ENCODE data around the gene MBOAT2. TPM values are rescaled to one million over a fixed set of nuclear protein-coding genes. Genes with fewer than 3 reads are reported as not detected.
"Not testable (repeated sequence)": the region's sequence is repeated elsewhere in the genome, so short reads cannot be mapped to it uniquely, and the experiment has no call there.

Gene MBOAT2
- polyA plus RNA-seq, 1 donor: 20.7 TPM

DNA sequence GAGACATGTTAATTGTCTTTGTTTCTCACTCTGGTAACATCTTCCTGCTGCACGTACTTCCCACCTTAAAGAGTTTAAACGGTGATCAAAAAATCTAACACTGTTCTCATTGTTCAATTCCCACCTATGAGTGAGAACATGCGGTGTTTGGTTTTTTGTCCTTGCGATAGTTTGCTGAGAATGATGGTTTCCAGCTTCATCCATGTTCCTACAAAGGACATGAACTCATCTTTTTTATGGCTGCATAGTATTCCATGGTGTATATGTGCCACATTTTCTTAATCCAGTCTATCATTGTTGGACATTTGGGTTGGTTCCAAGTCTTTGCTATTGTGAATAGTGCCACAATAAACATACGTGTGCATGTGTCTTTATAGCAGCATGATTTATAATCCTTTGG is 73.3 kb downstream of the MBOAT2 start:
- not testable (repeated sequence) for H3K9me3 ChIP-seq (ENCODE audit: control insufficient read depth, low read depth, low read length)
- 50% methylated on average over 2 of the region's 5 CpGs for WGBS (ENCODE audit: insufficient coverage, low lambda C conversion rate)

DNA sequence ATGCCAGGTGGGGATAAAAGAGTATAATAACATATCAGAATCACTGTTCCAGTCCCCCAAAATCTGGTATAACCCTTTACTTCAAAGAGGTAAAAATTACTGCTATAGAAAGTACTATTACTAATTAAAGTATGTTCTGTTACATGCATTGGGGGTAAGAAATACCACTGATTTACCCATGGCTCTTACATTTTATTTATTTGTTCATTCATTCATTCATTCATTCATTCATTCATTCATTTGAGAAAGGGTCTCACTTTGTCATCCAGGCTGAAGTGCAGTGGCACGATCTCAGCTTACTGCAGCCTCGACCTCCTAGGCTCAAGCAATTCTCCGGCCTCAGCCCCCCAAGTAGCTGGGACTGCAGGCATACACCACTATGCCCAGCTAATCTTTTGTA is 74.4 kb downstream of the MBOAT2 start:
- Histone ChIP-seq H3K27me3 (ENCODE audit: control insufficient read depth, insufficient read depth, low read length) (no peaks in the 10 kb centered on the region), H3K36me3 (ENCODE audit: control insufficient read depth, insufficient read depth, low read length) (no peaks in the 10 kb centered on the region), H3K4me3 (ENCODE audit: low read length) (no peak overlapping the region), H3K27ac (ENCODE audit: low read length) (no peak overlapping the region), H3K4me1 (ENCODE audit: control insufficient read depth, insufficient read depth, low read length) (no peaks in the 10 kb centered on the region), H3K9me3 (ENCODE audit: control insufficient read depth, low read depth, low read length) (no peaks in the 10 kb centered on the region)
- no CpG with 5 or more reads among the region's 3 CpGs for WGBS (ENCODE audit: insufficient coverage, low lambda C conversion rate)
- DNase-seq: no peak

More for the DNA sequence above, 73.3 kb downstream of the MBOAT2 start:
- H3K4me3 ChIP-seq (ENCODE audit: low read length); H3K27ac ChIP-seq (ENCODE audit: low read length); DNase-seq; H3K36me3 ChIP-seq (ENCODE audit: control insufficient read depth, insufficient read depth, low read length); H3K27me3 ChIP-seq (ENCODE audit: control insufficient read depth, insufficient read depth, low read length); H3K4me1 ChIP-seq (ENCODE audit: control insufficient read depth, insufficient read depth, low read length): not testable (repeated sequence)

DNA sequence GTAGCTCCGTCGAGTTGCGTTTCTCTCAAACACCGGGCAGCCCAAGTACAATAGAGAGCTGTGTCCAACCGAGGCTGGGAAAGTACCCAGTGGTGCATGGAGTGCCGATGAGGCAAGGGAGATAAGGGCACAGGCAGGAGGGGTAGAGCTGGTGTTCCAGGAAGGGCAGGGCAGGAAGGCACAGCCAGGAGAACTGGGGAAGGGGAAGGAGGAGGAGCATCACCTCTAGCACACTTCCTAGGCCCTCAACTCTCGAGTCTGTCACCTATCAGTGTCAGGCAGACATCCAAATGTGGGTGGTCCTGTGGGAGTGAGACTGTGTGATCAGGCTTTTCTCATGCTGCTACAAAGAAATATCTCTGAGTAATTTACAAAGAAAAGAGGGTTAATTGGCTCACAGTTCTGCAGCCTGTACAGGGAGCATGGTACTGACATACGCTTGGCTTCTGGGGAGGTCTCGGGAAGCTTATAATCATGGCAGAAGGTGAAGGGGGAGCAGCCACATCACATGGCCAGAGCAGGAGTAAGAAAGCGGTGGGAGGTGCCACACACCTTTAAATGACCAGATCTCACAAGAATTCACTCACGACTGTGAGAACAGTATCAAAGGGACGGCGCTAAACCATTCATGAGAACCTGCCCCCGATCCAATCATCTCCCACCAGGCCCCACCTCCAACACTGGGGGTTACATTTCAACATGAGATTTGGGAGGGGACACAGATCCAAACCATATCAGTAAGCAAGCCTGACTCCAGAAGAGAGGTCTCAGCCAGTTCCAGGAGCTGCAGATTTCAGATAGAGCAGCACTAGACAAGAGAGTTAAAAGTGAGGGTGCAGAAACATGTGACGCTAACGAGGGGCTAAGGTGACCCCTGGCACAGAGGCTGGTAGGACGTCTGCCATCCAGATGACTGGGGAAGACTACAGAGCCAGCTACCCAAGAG is 75.7 kb downstream of the MBOAT2 start:
- no peak overlapping the region for H3K4me3 ChIP-seq (ENCODE audit: low read length)
- H3K4me1 ChIP-seq (ENCODE audit: control insufficient read depth, insufficient read depth, low read length): no peaks in the 10 kb centered on the region
- DNase-seq: no peak
- no peaks in the 10 kb centered on the region for H3K36me3 ChIP-seq (ENCODE audit: control insufficient read depth, insufficient read depth, low read length)
- no peaks in the 10 kb centered on the region for H3K27me3 ChIP-seq (ENCODE audit: control insufficient read depth, insufficient read depth, low read length)
- H3K27ac ChIP-seq (ENCODE audit: low read length): no peak overlapping the region
- 83% methylated on average over 1 of the region's 17 CpGs for WGBS (ENCODE audit: insufficient coverage, low lambda C conversion rate)
- H3K9me3 ChIP-seq (ENCODE audit: control insufficient read depth, low read depth, low read length): no peaks in the 10 kb centered on the region

DNA sequence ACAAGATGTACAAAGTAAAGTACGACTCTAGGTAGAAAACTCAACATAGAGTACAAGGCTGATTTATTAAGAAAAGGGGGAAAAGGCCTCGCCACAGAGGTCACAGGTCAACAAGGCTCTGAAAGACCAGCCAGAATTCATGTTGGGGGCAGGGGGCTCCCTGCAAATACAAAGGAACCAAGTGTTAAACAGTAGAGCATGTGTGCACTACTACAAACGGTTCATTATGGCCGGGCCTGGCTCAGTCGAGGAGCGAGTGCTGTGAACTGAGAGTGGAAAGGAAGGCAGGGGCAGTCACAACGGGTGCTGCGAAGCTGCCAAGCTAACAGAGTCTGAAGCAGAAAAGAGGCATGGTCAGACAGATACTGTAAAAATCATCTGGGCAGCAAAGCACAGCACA is 77.1 kb downstream of the MBOAT2 start:
- 89% methylated on average over 5 of the region's 8 CpGs for WGBS (ENCODE audit: insufficient coverage, low lambda C conversion rate)
- no peaks in the 10 kb centered on the region for H3K27me3 ChIP-seq (ENCODE audit: control insufficient read depth, insufficient read depth, low read length)
- no peaks in the 10 kb centered on the region for H3K9me3 ChIP-seq (ENCODE audit: control insufficient read depth, low read depth, low read length)
- H3K36me3 ChIP-seq (ENCODE audit: control insufficient read depth, insufficient read depth, low read length): no peaks in the 10 kb centered on the region
- H3K4me1 ChIP-seq (ENCODE audit: control insufficient read depth, insufficient read depth, low read length): no peaks in the 10 kb centered on the region
- DNase-seq: peak in 1 of 2 donors; percentile 16
- no peak overlapping the region for H3K4me3 ChIP-seq (ENCODE audit: low read length)
- H3K27ac ChIP-seq (ENCODE audit: low read length): no peak overlapping the region

DNA sequence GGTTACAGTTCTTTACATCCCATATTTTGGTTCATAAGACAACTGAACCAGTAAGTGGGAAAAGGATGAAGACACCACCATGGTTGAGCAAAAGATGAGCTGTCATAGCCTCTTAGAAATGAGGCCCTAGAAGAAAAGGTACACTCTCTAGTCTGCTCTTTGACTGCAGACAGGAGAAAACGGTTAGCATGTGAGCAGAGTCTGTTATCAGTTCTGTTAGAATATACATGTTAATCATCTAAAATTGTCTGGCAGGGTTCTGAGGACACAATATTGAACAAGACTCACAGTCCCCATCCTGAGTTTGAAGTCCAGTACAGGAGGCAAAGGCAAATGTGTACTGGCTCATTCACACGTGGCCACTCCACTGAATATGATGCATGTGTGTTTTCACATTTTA is 78.1 kb downstream of the MBOAT2 start:
- Histone ChIP-seq H3K4me3 (ENCODE audit: low read length) (no peak overlapping the region), H3K9me3 (ENCODE audit: control insufficient read depth, low read depth, low read length) (no peaks in the 10 kb centered on the region), H3K36me3 (ENCODE audit: control insufficient read depth, insufficient read depth, low read length) (no peaks in the 10 kb centered on the region), H3K27ac (ENCODE audit: low read length) (no peak overlapping the region), H3K27me3 (ENCODE audit: control insufficient read depth, insufficient read depth, low read length) (no peaks in the 10 kb centered on the region), H3K4me1 (ENCODE audit: control insufficient read depth, insufficient read depth, low read length) (no peaks in the 10 kb centered on the region)
- no peak for DNase-seq
- 20% methylated on average over 1 of the region's 2 CpGs for WGBS (ENCODE audit: insufficient coverage, low lambda C conversion rate)

DNA sequence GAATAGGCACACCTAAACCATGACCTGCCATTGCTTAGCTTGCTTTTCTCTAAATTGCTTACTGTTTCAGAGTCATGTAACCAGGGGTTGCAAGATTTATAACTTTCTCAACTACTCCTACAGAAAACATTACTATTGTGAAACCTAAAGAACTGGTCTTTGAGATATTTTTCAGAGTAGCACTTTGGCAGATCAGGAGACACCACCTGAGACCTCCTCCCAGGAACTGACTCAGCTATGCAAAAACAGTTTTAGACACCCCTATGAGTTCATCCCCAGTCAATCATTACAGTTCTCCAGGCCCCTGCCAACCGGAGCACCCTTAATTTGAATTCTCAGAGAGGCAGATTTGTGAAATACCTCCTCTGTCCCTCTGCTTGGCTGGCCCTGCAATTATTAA is 80.3 kb downstream of the MBOAT2 start:
- WGBS (ENCODE audit: insufficient coverage, low lambda C conversion rate): no CpG with 5 or more reads among the region's 1 CpG

DNA sequence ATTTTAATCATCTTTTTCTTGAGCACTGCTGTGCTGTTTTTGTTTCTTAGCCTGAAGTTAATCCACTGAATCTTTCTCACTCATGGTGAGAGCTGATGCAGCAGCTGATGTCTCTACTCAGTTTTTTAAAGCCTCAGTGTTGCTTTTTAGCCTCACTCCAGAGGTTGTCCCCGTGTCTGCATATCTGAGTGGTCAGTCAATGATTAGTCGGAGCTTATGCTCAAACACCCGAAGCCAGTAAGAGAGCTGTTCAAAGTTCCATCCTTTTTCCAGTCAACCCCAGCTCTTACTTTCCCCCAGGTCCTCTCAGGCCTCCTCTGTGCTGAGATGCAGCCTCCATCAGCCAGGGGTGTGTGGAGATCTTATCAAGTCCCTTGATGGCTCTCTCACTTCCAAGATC is 81.1 kb downstream of the MBOAT2 start:
- WGBS (ENCODE audit: insufficient coverage, low lambda C conversion rate): no CpG with 5 or more reads among the region's 3 CpGs
- no peaks in the 10 kb centered on the region for H3K4me1 ChIP-seq (ENCODE audit: control insufficient read depth, insufficient read depth, low read length)
- H3K9me3 ChIP-seq (ENCODE audit: control insufficient read depth, low read depth, low read length): no peaks in the 10 kb centered on the region
- DNase-seq: peak in 1 of 2 donors; percentile 7
- no peaks in the 10 kb centered on the region for H3K27me3 ChIP-seq (ENCODE audit: control insufficient read depth, insufficient read depth, low read length)
- H3K36me3 ChIP-seq (ENCODE audit: control insufficient read depth, insufficient read depth, low read length): no peaks in the 10 kb centered on the region
- H3K4me3 ChIP-seq (ENCODE audit: low read length): no peak overlapping the region
- no peak overlapping the region for H3K27ac ChIP-seq (ENCODE audit: low read length)

More for the DNA sequence above, 80.3 kb downstream of the MBOAT2 start:
- no peaks in the 10 kb centered on the region for H3K27me3 ChIP-seq (ENCODE audit: control insufficient read depth, insufficient read depth, low read length)
- no peak overlapping the region for H3K27ac ChIP-seq (ENCODE audit: low read length)
- no peaks in the 10 kb centered on the region for H3K36me3 ChIP-seq (ENCODE audit: control insufficient read depth, insufficient read depth, low read length)
- no peaks in the 10 kb centered on the region for H3K4me1 ChIP-seq (ENCODE audit: control insufficient read depth, insufficient read depth, low read length)
- no peaks in the 10 kb centered on the region for H3K9me3 ChIP-seq (ENCODE audit: control insufficient read depth, low read depth, low read length)
- H3K4me3 ChIP-seq (ENCODE audit: low read length): no peak overlapping the region
- DNase-seq: no peak

DNA sequence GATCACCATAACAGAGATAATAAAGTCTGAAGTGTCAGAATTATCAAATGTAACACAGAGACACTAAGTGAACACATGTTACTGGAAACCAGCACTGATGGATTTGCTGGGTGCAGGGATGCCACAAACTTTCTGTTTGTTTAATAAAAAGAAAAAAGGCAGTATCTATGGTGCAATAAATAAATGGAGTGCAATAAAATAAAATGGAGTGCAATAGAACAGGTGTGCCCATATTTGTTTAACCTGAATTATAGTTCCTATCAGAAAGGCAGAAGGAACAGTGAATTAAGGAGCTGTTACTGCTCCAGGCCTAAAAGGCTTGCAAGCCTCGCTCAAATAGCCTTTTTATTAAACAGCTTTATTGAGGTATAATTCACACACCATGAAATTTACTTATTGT is 85.1 kb downstream of the MBOAT2 start:
- Histone ChIP-seq H3K4me1 (ENCODE audit: control insufficient read depth, insufficient read depth, low read length) (no peaks in the 10 kb centered on the region), H3K36me3 (ENCODE audit: control insufficient read depth, insufficient read depth, low read length) (no peaks in the 10 kb centered on the region), H3K27ac (ENCODE audit: low read length) (no peak overlapping the region), H3K9me3 (ENCODE audit: control insufficient read depth, low read depth, low read length) (no peaks in the 10 kb centered on the region), H3K27me3 (ENCODE audit: control insufficient read depth, insufficient read depth, low read length) (no peaks in the 10 kb centered on the region), H3K4me3 (ENCODE audit: low read length) (no peak overlapping the region)
- peak in 1 of 2 donors; percentile 20 for DNase-seq
- no CpG with 5 or more reads among the region's 1 CpG for WGBS (ENCODE audit: insufficient coverage, low lambda C conversion rate)

DNA sequence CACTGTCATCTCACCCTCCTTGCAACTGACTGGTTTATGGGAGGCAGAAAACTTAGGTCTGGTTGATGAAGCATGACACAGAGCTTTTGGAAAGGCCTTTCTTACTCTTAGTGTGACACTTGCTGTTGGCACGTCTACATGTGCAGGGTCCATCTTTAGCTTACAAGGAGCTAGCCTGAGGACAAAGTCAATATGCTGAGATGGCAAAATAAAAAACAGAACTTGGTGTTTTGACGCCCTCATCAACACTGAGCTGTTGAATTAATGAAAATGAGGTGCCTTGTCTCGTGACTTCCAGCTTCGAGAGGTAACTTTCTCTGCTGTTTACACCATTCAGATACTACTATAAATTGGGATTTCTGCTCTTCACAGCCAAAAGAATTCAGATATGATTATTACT is 87.5 kb downstream of the MBOAT2 start:
- no peak overlapping the region for H3K27ac ChIP-seq (ENCODE audit: low read length)
- WGBS (ENCODE audit: insufficient coverage, low lambda C conversion rate): 100% methylated on average over 1 of the region's 4 CpGs
- H3K4me3 ChIP-seq (ENCODE audit: low read length): no peak overlapping the region
- no peaks in the 10 kb centered on the region for H3K4me1 ChIP-seq (ENCODE audit: control insufficient read depth, insufficient read depth, low read length)
- no peaks in the 10 kb centered on the region for H3K27me3 ChIP-seq (ENCODE audit: control insufficient read depth, insufficient read depth, low read length)
- H3K36me3 ChIP-seq (ENCODE audit: control insufficient read depth, insufficient read depth, low read length): no peaks in the 10 kb centered on the region
- H3K9me3 ChIP-seq (ENCODE audit: control insufficient read depth, low read depth, low read length): peaks cover 6% of the 10 kb centered on the region
- DNase-seq: no peak

DNA sequence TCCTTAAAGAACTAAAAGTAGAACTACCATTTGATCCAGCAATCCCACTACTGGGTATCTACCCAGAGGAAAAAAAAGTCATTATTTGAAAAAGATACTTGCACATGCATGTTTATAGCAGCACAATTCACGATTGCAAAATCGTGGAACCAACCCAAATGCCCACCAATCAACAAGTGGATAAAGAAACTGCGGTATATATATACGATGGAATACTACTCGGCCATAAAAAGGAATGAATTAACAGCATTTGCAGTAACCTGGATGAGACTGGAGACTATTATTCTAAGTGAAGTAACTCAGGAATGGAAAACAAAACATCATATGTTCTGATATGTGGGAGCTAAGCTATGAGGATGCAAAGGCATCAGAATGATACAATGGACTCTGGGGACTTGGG is 89.7 kb downstream of the MBOAT2 start:
- WGBS (ENCODE audit: insufficient coverage, low lambda C conversion rate): 100% methylated on average over 3 of the region's 5 CpGs
- not testable (repeated sequence) for H3K9me3 ChIP-seq (ENCODE audit: control insufficient read depth, low read depth, low read length); H3K4me3 ChIP-seq (ENCODE audit: low read length); H3K27me3 ChIP-seq (ENCODE audit: control insufficient read depth, insufficient read depth, low read length); DNase-seq; H3K36me3 ChIP-seq (ENCODE audit: control insufficient read depth, insufficient read depth, low read length); H3K4me1 ChIP-seq (ENCODE audit: control insufficient read depth, insufficient read depth, low read length); H3K27ac ChIP-seq (ENCODE audit: low read length)

Data from large intestine (tissue), 3 donors.